ENCODE results near the gene STRN.

DNA sequence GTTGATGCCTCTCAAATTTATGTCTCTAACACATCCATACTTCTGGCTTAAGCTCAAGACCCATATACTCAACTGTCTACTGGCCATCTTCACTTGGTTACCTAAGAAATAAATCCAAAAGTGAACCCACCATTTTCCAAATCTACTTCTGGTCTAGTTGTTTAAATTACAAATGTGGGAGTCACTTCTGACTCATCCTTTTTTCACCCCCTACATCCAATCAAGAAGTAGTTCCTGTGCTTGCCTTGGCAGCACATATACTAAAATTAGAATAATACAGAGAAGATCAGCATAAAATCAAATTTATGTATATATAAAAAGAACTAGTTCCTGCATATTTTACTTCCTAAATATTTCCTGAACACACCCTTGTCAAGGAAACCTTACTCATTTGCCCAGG, 53.6 kb downstream of the STRN start:
- TF ChIP-seq, protein P1, sequence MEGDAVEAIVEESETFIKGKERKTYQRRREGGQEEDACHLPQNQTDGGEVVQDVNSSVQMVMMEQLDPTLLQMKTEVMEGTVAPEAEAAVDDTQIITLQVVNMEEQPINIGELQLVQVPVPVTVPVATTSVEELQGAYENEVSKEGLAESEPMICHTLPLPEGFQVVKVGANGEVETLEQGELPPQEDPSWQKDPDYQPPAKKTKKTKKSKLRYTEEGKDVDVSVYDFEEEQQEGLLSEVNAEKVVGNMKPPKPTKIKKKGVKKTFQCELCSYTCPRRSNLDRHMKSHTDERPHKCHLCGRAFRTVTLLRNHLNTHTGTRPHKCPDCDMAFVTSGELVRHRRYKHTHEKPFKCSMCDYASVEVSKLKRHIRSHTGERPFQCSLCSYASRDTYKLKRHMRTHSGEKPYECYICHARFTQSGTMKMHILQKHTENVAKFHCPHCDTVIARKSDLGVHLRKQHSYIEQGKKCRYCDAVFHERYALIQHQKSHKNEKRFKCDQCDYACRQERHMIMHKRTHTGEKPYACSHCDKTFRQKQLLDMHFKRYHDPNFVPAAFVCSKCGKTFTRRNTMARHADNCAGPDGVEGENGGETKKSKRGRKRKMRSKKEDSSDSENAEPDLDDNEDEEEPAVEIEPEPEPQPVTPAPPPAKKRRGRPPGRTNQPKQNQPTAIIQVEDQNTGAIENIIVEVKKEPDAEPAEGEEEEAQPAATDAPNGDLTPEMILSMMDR (conservative IDR thresholded peaks at IDR 0.05 in 1 of 2, IDR thresholded peaks at IDR 0.05 in 1 of 2; ENCODE audit: low read depth in 1 of 2, low read length in 2 of 2), result no peak
- TF ChIP-seq EZH2 (IDR thresholded peaks at IDR 0.05; ENCODE audit: low read length, missing control alignments), result no peak
